Measurements from ENCODE around the gene GPR176.
A peak's percentile ranks its signal among the peaks of the same experiment; 100 is the strongest.

GPR176 gene

GRCh38 chr15:39799552-39800011 lies 120.5 kb downstream of the GPR176 start:
- no peak for DNase-seq

DNA sequence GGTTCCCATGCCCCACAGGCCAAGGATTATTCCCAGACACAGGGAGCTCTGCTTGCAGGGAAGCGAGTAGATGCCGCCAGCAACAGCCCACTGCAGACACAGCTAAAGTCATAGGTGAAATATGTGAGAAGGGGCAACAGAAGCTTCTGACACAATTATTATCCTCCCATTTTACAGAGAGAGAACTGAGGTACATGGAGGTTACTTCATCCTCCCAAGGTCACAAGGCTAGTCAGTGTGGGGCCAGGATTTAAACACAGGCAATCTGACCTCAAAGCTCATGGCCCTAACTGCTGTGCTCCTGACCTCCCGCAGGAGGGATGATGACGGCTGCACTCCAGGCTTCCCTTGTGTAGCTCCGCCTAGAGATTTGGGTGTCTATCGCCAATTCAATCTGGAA lies 121.7 kb downstream of the GPR176 start:
- DNase-seq: no peak

- DNase-seq: no peak
Observed at GRCh38 chr15:39797407-39797806, 122.7 kb downstream of the GPR176 start.

GRCh38 chr15:39796601-39797000 lies 123.5 kb downstream of the GPR176 start:
- DNase-seq: no peak

- no peak for DNase-seq
Observed at GRCh38 chr15:39795486-39795885, 124.6 kb downstream of the GPR176 start.

DNA sequence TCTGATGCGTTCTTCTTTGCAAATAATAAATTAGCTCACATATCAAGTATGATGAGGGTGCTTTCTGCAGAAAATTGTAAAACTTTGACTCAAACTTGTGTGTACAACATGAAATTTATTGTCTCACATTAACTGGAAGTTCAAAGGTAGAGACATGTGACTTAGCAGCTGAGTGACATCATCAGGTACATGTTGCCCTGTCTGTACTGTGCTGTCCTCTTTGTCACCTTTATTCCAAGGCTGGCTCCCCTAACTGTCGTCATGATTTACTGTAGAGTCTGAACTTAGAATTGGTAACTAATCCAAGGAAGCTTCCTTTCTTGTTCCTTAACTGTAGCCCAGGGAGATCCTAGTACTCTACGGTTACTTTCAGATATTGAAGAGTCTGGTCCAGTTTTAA lies 125.1 kb downstream of the GPR176 start:
- no peak for DNase-seq

- no peak for DNase-seq
Observed at GRCh38 chr15:39793923-39794322, 126.1 kb downstream of the GPR176 start.

DNA sequence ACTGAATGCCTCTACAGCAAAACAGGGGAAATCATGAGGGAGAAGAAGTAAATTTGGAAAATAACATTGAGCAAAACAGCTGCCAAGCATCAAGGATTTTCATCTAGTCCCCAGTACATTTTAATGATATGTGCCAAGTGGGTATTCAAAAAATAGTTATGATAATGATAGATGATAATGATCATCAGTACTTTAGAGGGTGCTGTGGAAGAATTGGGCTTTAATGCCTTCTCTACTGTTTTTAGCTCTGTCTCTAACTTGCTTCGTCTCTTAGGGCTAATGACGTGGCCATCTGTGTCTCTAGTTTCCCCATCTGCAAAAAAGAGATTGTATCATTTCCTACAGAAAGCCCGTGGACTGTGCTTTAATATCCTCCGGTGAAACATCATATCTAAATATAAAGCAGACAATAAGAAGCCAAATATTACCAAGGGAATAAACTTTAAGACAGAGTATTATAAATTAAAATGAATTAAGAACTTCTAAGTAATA lies 127.2 kb downstream of the GPR176 start:
- DNase-seq: no peak

DNA sequence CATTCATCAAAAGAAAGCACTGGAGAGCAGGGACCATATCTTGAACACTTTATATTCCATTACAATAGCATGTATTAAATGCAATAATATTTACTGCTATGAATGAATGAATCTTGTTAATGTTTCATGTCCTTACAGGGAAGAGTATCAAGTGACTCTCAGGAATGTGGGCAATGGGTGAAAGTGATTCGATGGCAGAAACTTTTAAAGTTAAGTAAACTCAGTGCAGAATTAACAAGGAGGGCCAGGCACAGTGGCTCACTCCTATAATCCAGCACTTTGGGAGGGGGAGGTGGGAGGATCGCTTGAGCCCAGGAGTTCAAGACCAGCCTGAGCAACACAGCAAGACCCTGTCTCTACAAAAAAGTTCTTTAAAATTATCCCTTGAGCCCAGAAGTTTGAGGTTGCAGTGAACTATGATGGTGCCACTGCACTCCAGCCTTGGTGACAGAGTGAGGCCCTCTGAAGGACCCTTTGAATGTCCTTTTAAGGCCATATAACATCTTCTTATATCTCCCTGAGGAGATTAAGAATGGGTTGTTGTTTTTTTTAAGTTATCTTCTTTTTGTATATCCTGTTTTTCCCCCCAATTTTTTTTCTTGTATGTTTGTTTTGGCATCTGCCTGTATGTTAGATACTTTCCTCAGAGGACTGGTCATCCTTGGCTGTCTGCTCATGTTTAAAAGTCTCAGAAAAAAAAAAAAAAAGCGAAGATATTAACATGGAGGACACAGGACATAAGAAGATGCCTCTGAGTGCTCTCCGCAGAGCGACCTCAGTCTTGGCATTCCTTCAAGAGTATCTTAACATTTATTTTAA lies 127.8 kb downstream of the GPR176 start:
- no peak for DNase-seq

GRCh38 chr15:39789736-39790135 lies 130.3 kb downstream of the GPR176 start:
- no peak for DNase-seq

- DNase-seq: no peak
Observed at GRCh38 chr15:39788800-39789565, 131.1 kb downstream of the GPR176 start.

DNA sequence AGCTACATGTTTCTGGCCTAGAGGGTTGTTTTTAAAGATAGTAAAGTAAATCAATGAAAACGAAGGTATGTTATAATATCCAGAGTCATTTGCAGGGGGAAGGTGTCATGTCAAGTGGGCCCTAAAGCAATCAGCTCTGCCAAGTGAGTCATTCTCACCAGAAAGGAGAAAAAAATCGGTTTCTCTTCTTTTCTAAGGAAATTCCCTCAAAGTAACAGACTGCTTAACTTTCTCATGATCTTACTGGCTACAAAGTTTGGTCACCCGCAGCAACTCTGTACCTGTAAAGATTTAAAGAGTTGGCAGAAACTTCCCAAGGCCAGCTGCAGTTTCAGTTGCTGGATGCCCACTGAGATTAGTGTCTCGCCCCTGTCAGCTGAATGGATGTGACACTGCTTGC lies 132.0 kb downstream of the GPR176 start:
- DNase-seq: no peak

- DNase-seq: no peak
Observed at GRCh38 chr15:39787479-39787878, 132.6 kb downstream of the GPR176 start.

- DNase-seq: peak; percentile 21
Observed at GRCh38 chr15:39786447-39787056, 133.5 kb downstream of the GPR176 start.

DNA sequence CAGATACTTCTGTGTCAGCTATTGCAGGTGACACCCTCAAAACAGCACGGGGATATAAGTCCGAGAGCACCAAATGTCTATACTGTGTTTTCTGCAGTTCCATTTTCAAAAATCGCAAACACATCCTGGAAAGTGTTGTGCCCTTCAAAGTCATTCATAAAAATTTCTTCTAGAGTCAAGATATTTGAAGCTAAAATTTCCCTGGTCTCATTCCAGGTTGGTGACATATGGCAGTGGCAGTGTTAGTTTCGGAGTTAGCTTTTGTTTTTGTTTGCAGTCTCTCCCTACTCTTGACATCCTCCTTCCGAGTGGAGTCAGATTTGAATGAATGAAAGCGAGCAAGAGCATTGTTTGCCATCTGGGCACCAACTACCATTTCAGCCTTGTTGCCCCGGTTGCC lies 134.2 kb downstream of the GPR176 start:
- DNase-seq: no peak

- peak; percentile 9 for DNase-seq
Observed at GRCh38 chr15:39785139-39785538, 134.9 kb downstream of the GPR176 start.

GRCh38 chr15:39784638-39785037 lies 135.4 kb downstream of the GPR176 start:
- no peak for DNase-seq

DNA sequence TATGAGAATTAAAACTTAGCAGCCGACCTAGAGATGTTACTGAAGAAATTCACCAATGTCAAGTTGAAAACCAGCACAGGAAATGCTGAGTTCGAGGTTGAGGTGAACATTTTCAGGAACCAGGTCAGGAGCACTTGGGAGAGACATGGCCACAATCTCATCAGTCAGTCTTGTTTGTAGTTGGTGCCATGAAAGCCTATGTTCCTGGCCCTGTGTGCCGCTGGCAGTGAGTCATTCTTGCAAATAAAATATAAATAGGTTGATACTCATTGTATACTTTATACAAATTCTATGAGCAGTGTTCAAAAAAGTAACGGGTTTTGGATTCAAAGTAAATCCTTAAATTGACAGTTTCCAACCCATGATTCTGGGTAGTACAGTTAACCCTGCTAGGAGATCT lies 135.9 kb downstream of the GPR176 start:
- DNase-seq: no peak

- DNase-seq: no peak
Observed at GRCh38 chr15:39783244-39783820, 136.7 kb downstream of the GPR176 start.

GRCh38 chr15:39782441-39783138 lies 137.5 kb downstream of the GPR176 start, which contains the start of gene FSIP1:
FSIP1 (minus strand) TSS chr15:39782841; CDS start chr15:39776524, 6,317 bp downstream.
- DNase-seq: peak; percentile 77

- no peak for DNase-seq
Observed at GRCh38 chr15:39781967-39782302, 138.1 kb downstream of the GPR176 start.

DNA sequence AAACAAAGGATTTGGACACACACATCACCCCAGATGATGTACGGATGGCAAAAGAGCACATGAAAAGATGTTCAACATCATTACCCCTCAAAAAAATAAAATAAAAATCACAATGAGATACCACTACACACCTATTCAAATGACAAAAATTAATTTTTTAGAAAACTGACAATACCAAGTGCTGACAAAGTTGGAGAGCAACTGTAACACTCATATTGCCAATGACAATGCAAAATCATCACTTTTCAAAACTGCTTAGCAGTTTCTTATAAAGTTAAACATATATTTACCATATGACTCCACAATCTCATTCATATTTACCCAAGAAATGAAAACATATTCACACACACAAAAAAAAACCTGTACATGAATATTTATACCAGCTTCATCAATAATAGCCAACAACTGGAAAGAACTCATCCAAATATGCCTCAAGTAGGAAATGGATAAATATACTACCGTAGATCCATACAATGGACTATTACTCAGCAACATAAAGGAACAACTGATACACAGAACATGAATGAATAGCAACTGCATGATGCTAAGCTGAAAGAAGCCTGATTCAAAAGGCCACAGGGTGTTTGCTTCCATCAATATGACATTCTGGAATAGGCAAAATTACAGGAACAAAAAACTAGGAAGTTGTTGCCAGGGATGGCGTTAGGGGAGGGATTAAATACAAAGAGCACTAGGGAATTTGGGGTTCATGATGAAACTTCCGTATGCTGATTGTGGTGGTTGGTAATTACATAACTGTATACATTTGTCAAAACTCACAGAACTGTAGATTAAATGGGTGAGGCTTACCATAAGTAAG lies 138.7 kb downstream of the GPR176 start:
- DNase-seq: no peak
